Dedifferentiated amniotic fluid mesenchymal stem cell (primary cell): ENCODE data around the gene CDH24.
A peak's percentile ranks its signal among the peaks of the same experiment; 100 is the strongest.
"Not testable (repeated sequence)": the region's sequence is repeated elsewhere in the genome, so short reads cannot be mapped to it uniquely, and the experiment has no call there.

Experiments used
- DNase-seq: peaks from one replicate; pipeline ENCODE4 v3.0.0-alpha.2; 2016; ENCODE audit errors: extremely low spot score

The CDH24 gene

GRCh38 chr14:23021434-23021833, 35.9 kb downstream of the CDH24 start:
- no peak for DNase-seq

GRCh38 chr14:23020143-23021128, 36.9 kb downstream of the CDH24 start:
- no peak for DNase-seq

GRCh38 chr14:23018107-23018506, 39.2 kb downstream of the CDH24 start:
- DNase-seq = no peak

GRCh38 chr14:23017091-23017490, 40.2 kb downstream of the CDH24 start:
- no peak for DNase-seq

GRCh38 chr14:23015618-23016017, 41.7 kb downstream of the CDH24 start:
- no peak for DNase-seq

GRCh38 chr14:23013749-23014054, 43.6 kb downstream of the CDH24 start:
- not testable (repeated sequence) for DNase-seq

GRCh38 chr14:23013054-23013748, 44.1 kb downstream of the CDH24 start:
- DNase-seq = no peak

- peak; percentile 42 for DNase-seq
Observed at GRCh38 chr14:23009939-23010726, 47.2 kb downstream of the CDH24 start, which contains the start of gene C14orf93. C14orf93 (minus strand) TSS chr14:23010143; CDS start chr14:22999023, 11,120 bp downstream.

- DNase-seq = no peak
Observed at GRCh38 chr14:23009483-23009938, 47.8 kb downstream of the CDH24 start.

GRCh38 chr14:23008831-23009230, 48.5 kb downstream of the CDH24 start:
- no peak for DNase-seq

GRCh38 chr14:23006544-23007419, 50.5 kb downstream of the CDH24 start:
- peak; percentile 98 for DNase-seq

GRCh38 chr14:23006188-23006534, 51.2 kb downstream of the CDH24 start:
- no peak for DNase-seq

- no peak for DNase-seq
Observed at GRCh38 chr14:23005451-23006187, 51.7 kb downstream of the CDH24 start.

- not testable (repeated sequence) for DNase-seq
Observed at GRCh38 chr14:23004274-23004673, 53.0 kb downstream of the CDH24 start.

- DNase-seq = no peak
Observed at GRCh38 chr14:23002592-23002991, 54.7 kb downstream of the CDH24 start.

GRCh38 chr14:23000860-23001259, 56.5 kb downstream of the CDH24 start:
- no peak for DNase-seq

- no peak for DNase-seq
Observed at GRCh38 chr14:22998329-22999012, 58.8 kb downstream of the CDH24 start.

GRCh38 chr14:22997676-22998323, 59.5 kb downstream of the CDH24 start:
- DNase-seq = no peak
